C4-2B (cell line): ENCODE results near the gene IL17A.
"Not testable (repeated sequence)": the region's sequence is repeated elsewhere in the genome, so short reads cannot be mapped to it uniquely, and the experiment has no call there.

Source experiments
- H3K27ac ChIP-seq: fragments of 450-650 bp; 2 replicates; pipeline ENCODE4 v1.5.1; 2017
- ZFX ChIP-seq: fragments of 450-650 bp; IDR thresholded peaks from 2 replicates; pipeline ENCODE4 v1.6.1; 2017
- TF ChIP-seq, protein P1 (sequence below): fragments of 450-650 bp; conservative IDR thresholded peaks from 2 replicates; pipeline ENCODE4 v1.5.1; 2017; ENCODE audit warnings: mild to moderate bottlenecking

Gene IL17A

DNA sequence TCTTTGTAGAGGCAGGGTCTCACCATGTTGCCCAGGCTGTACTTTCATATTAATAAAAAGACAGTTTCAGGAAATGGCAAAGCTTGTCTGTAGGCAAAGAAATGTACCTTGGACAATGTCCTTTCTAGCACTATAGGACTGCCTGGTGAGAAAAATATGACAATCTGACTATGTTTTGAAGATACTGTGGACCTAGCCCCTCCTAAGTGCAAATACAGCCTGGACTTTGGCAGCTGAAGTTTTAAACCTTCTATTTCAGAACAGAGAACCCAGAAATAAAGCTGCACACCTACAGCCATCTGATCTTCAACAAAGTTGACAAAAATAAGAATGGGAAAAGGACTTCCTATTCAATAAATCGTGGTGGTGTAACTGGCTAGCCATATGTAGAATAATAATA lies 18.9 kb upstream of the IL17A start:
- no peak for TF ChIP-seq ZFX
- TF ChIP-seq, protein P1, sequence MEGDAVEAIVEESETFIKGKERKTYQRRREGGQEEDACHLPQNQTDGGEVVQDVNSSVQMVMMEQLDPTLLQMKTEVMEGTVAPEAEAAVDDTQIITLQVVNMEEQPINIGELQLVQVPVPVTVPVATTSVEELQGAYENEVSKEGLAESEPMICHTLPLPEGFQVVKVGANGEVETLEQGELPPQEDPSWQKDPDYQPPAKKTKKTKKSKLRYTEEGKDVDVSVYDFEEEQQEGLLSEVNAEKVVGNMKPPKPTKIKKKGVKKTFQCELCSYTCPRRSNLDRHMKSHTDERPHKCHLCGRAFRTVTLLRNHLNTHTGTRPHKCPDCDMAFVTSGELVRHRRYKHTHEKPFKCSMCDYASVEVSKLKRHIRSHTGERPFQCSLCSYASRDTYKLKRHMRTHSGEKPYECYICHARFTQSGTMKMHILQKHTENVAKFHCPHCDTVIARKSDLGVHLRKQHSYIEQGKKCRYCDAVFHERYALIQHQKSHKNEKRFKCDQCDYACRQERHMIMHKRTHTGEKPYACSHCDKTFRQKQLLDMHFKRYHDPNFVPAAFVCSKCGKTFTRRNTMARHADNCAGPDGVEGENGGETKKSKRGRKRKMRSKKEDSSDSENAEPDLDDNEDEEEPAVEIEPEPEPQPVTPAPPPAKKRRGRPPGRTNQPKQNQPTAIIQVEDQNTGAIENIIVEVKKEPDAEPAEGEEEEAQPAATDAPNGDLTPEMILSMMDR, result no peak
- H3K27ac ChIP-seq, result no peak overlapping the region

DNA sequence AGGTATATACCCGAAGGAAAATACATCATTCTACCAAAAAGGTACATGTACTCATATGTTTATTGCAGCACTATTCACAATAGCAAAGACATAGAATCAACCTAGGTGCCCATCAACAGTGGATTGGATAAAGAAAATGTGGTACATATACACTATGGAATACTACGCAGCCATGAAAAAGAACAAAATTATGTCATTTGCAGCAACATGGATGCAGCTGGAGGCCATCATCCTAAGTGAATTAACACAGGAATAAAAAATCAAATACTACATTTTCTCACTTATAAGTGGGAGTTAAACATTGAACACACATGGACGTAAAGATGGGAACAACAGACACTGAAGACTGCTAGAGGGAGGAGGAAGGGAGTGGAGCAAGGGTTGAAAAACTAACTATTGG lies 17.8 kb upstream of the IL17A start:
- H3K27ac ChIP-seq, result not testable (repeated sequence)

- no peak overlapping the region for H3K27ac ChIP-seq
- TF ChIP-seq, protein P1, result no peak
- no peak for TF ChIP-seq ZFX
These were observed 12.1 kb upstream of the IL17A start for GRCh38 chr6:52174118-52174517.

DNA sequence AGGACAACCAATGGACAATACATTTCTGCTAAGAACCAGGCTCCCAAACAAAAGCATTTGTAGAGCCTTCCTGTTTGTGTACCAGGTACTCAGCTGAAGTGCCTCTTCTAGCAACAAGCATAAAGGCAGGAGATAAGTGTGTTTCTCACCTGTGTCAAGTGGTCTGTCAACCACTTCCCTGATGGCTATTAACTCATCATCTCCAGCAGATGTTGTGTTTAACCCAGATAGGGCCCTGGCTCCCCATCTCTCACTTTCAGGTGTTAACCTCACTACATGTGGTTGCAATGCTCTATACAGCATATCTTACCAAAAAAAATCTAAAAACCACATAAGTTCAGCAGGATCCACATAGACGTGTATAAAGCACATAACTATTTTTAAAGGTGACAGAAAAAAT lies 9.6 kb upstream of the IL17A start:
- H3K27ac ChIP-seq, result no peak overlapping the region
- TF ChIP-seq, protein P1, result no peak
- TF ChIP-seq ZFX, result no peak

DNA sequence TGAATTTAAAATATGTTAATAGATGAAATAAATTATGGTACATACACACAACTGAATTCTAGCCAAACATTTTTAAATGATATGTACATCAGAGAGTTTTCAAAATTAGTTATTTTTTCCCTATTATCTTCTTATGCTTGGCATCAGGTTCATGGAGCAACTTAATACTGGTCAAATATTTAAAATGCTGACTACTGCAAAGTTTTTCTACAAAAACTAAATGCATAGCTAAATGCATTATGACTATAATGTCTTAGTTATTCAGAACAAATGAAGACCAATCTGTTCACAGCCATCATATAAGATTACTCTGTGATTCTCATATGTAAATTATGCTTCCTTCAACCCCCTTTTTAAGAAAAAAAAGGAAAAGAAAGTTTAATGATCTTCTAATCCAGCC lies 8.2 kb upstream of the IL17A start:
- TF ChIP-seq, protein P1, result no peak
- no peak for TF ChIP-seq ZFX
- H3K27ac ChIP-seq, result no peak overlapping the region

- TF ChIP-seq, protein P1, result no peak
- no peak for TF ChIP-seq ZFX
- no peak overlapping the region for H3K27ac ChIP-seq
These were observed 5.2 kb upstream of the IL17A start for GRCh38 chr6:52180787-52181558.

GRCh38 chr6:52183131-52183713 lies 3.0 kb upstream of the IL17A start:
- TF ChIP-seq, protein P1, result no peak
- TF ChIP-seq ZFX, result no peak
- H3K27ac ChIP-seq, result no peak overlapping the region

- no peak overlapping the region for H3K27ac ChIP-seq
- TF ChIP-seq ZFX, result no peak
- TF ChIP-seq, protein P1, result no peak
These were observed 305 bp downstream of the IL17A start for GRCh38 chr6:52186480-52186879.
